ENCODE data around the gene KCNIP4. TPM values are rescaled to one million over a fixed set of nuclear protein-coding genes. Genes with fewer than 3 reads are reported as not detected.
A peak's percentile ranks its signal among the peaks of the same experiment; 100 is the strongest.

KCNIP4 gene
- total and polyA plus RNA-seq, 2 of the 8 experiments (the other 6 are each of a cell fraction or from before 2014, with no cell fraction given): 0.06 TPM; not detected in 1

GRCh38 chr4:20679951-20680350 is 1268.6 kb downstream of the KCNIP4 start:
- DNase-seq (ENCODE audit: low read depth in 1 of 2, low spot score in 2 of 2) (no peak), FAIRE-seq (no peak)
- no peaks in the 10 kb centered on the region for H3K27me3 ChIP-seq (replicated peaks in 1 of 4; ENCODE audit: control insufficient read depth in 3 of 4, extremely low read depth in 1 of 4, insufficient read depth in 3 of 4, low read length in 3 of 4)
- no peaks in the 10 kb centered on the region for H3K4me1 ChIP-seq (replicated peaks in 1 of 4; ENCODE audit: control insufficient read depth in 3 of 4, insufficient read depth in 4 of 4, low read length in 3 of 4)
- no peak overlapping the region for H3K9ac ChIP-seq (replicated peaks in 1 of 4; ENCODE audit: extremely low read depth in 1 of 4, low read depth in 3 of 4, low read length in 3 of 4)
- H3K79me2 ChIP-seq (ENCODE audit: control insufficient read depth in 1 of 2, insufficient read depth in 2 of 2, low read length in 2 of 2): no peaks in the 10 kb centered on the region
- H3K14ac ChIP-seq (ENCODE audit: insufficient read length): no peak overlapping the region
- H4K20me1 ChIP-seq (replicated peaks in 1 of 2; ENCODE audit: control insufficient read depth in 1 of 2, insufficient read depth in 2 of 2, low read length in 2 of 2): no peaks in the 10 kb centered on the region
- H3K18ac ChIP-seq (ENCODE audit: extremely low read depth, low read length): no peak overlapping the region
- no peak overlapping the region for H2BK5ac ChIP-seq (ENCODE audit: low read depth, low read length)
- H3K9me3 ChIP-seq (ENCODE audit: insufficient read depth in 2 of 2, low read depth in 1 of 2, low read length in 1 of 2): no peaks in the 10 kb centered on the region
- no peak overlapping the region for H3K4me2 ChIP-seq (ENCODE audit: insufficient read depth in 1 of 2, low read depth in 2 of 2, low read length in 2 of 2)
- H3K23ac ChIP-seq (ENCODE audit: insufficient read length): no peak overlapping the region
- 72% methylated on average over 1 of the region's 1 CpG; no CpG with 5 or more reads in 1 of the 2 experiments for WGBS, 2 experiments (ENCODE audit: extremely low coverage in 1 of 2, insufficient coverage in 1 of 2, insufficient read length in 1 of 2, insufficient replicate concordance in 2 of 2, low coverage in 1 of 2, low lambda C conversion rate in 2 of 2, missing lambda C conversion rate in 1 of 2)
- ChIA-PET CTCF (ENCODE audit: partially characterized antibody) (no interaction called here), POLR2A (ENCODE audit: partially characterized antibody) (no interaction called here)
- no peak overlapping the region for H3K4me3 ChIP-seq (ENCODE audit: extremely low read depth in 1 of 4, insufficient read depth in 2 of 4, low read depth in 3 of 4, low read length in 4 of 4)
- H3K27ac ChIP-seq (ENCODE audit: low read depth, low read length): no peak overlapping the region
- no peak overlapping the region for H3K4ac ChIP-seq (replicated peaks; ENCODE audit: insufficient read length, low read depth, low read length)
- H2BK120ac ChIP-seq (replicated peaks; ENCODE audit: low read depth, low read length): no peak overlapping the region
- no peak overlapping the region for H2BK12ac ChIP-seq (ENCODE audit: low read depth, low read length)
- TF ChIP-seq POU5F1 (IDR thresholded peaks at IDR 0.05; ENCODE audit: low read depth, low read length) (no peak), SP1 (IDR thresholded peaks at IDR 0.05; ENCODE audit: low read depth, low read length) (no peak), SP4 (IDR thresholded peaks at IDR 0.05; ENCODE audit: low read length) (no peak), TCF12 (IDR thresholded peaks at IDR 0.05; ENCODE audit: low read depth, low read length) (no peak)
- no peak overlapping the region for H2BK20ac ChIP-seq (ENCODE audit: low read length)
- no peak overlapping the region for H2BK15ac ChIP-seq (ENCODE audit: low read length)
- no peak overlapping the region for H4K8ac ChIP-seq (ENCODE audit: extremely low read depth, insufficient read depth, low read length)
- H3K23me2 ChIP-seq (ENCODE audit: low read depth, low read length): no peaks in the 10 kb centered on the region; the same call in 1 of the 2 replicates
- H3K79me1 ChIP-seq (ENCODE audit: low read depth, low read length): no peaks in the 10 kb centered on the region
- H3K36me3 ChIP-seq (ENCODE audit: control insufficient read depth in 2 of 4, insufficient read depth in 4 of 4, low read length in 3 of 4): no peaks in the 10 kb centered on the region
- no peak overlapping the region for H2AK5ac ChIP-seq (ENCODE audit: low read depth, low read length)
- H3K56ac ChIP-seq (replicated peaks; ENCODE audit: insufficient read length, low read depth, low read length): no peak overlapping the region
- 0 out of 2 replicates have a peak overlapping the region, but pooled peaks have one; percentile 25 for H2AFZ ChIP-seq (ENCODE audit: low read length)
- H4K91ac ChIP-seq (replicated peaks; ENCODE audit: insufficient read length, low read length): no peak overlapping the region
- no peak overlapping the region for H4K5ac ChIP-seq (ENCODE audit: insufficient read length, low read depth, low read length)

Small RNA genes within 50 kb of the gene (microRNA-seq; reads per million reads assigned to microRNA genes)
- gene MIR7978 (ENCODE audit: borderline microRNAs expressed in 2 of 2, borderline number of aligned reads in 2 of 2, borderline replicate concordance in 1 of 2): 0 to 0.41 reads per million in 2 experiments

Data from H1 (cell line).